Measurements from ENCODE around the gene RAB7A. TPM values are rescaled to one million over a fixed set of nuclear protein-coding genes. Genes with fewer than 3 reads are reported as not detected.

The RAB7A gene
- total RNA-seq, 1 donor from 2014 or later, result 51.2 TPM

GRCh38 chr3:128845119-128845777, 119.3 kb downstream of the RAB7A start:
- Mint-ChIP-seq H3K9me3 (no peaks in the 10 kb centered on the region), H3K36me3 (no peaks in the 10 kb centered on the region), H3K4me3 (peak overlapping the region; percentile 79), H3K27me3 (ENCODE audit: insufficient read depth, low read depth) (peaks cover 3% of the 10 kb centered on the region), H3K4me1 (peaks cover 17% of the 10 kb centered on the region), H3K27ac (peak overlapping the region; percentile 67)
- H3K9me3 ChIP-seq (ENCODE audit: low read depth), result no peaks in the 10 kb centered on the region
- H3K4me2 ChIP-seq, result peak overlapping the region; percentile 77
- DNase-seq (ENCODE audit: low spot score), result peak; percentile 47
- no peaks in the 10 kb centered on the region for H3K27me3 ChIP-seq
- no peak for TF ChIP-seq EZH2phosphoT487 (IDR thresholded peaks at IDR 0.05)
- TF ChIP-seq CTCF (IDR thresholded peaks at IDR 0.05), result peak; percentile 51
- no peak overlapping the region for H3K27ac ChIP-seq
- no peaks in the 10 kb centered on the region for H3K36me3 ChIP-seq
- no peaks in the 10 kb centered on the region for H3K79me2 ChIP-seq (ENCODE audit: low read depth)
- H2AFZ ChIP-seq (replicated peaks), result no peak overlapping the region
- H3K4me3 ChIP-seq, result peak overlapping the region; percentile 24
- no peaks in the 10 kb centered on the region for H4K20me1 ChIP-seq (ENCODE audit: low read depth)
- H3K9ac ChIP-seq, result no peak overlapping the region
- H3K4me1 ChIP-seq, result peaks cover 6% of the 10 kb centered on the region
- H3F3A ChIP-seq (ENCODE audit: low read depth), result no peaks in the 10 kb centered on the region

- H3K36me3 ChIP-seq, result no peaks in the 10 kb centered on the region
- H3K27ac ChIP-seq, result no peak overlapping the region
- DNase-seq (ENCODE audit: low spot score), result peak; percentile 78
- peak overlapping the region; percentile 77 for H3K4me2 ChIP-seq
- no peaks in the 10 kb centered on the region for H3K27me3 ChIP-seq
- H3K79me2 ChIP-seq (ENCODE audit: low read depth), result no peaks in the 10 kb centered on the region
- peaks cover 6% of the 10 kb centered on the region for H3K4me1 ChIP-seq
- peak overlapping the region; percentile 24 for H3K4me3 ChIP-seq
- no peak overlapping the region for H2AFZ ChIP-seq (replicated peaks)
- peak; percentile 50 for TF ChIP-seq CTCF (IDR thresholded peaks at IDR 0.05)
- TF ChIP-seq EZH2phosphoT487 (IDR thresholded peaks at IDR 0.05), result no peak
- no peak for TF ChIP-seq EZH2 (IDR thresholded peaks at IDR 0.05)
- H3K4me1 Mint-ChIP-seq, result peaks cover 17% of the 10 kb centered on the region
- no peaks in the 10 kb centered on the region for H3K9me3 Mint-ChIP-seq
- H3K9ac ChIP-seq, result no peak overlapping the region
- H3K4me3 Mint-ChIP-seq, result peak overlapping the region; percentile 79
- H3K9me3 ChIP-seq (ENCODE audit: low read depth), result no peaks in the 10 kb centered on the region
- no peaks in the 10 kb centered on the region for H4K20me1 ChIP-seq (ENCODE audit: low read depth)
- H3K36me3 Mint-ChIP-seq, result no peaks in the 10 kb centered on the region
- H3F3A ChIP-seq (ENCODE audit: low read depth), result no peaks in the 10 kb centered on the region
- H3K27ac Mint-ChIP-seq, result no peak overlapping the region
- peaks cover 3% of the 10 kb centered on the region for H3K27me3 Mint-ChIP-seq (ENCODE audit: insufficient read depth, low read depth)
These were observed 119.9 kb downstream of the RAB7A start for GRCh38 chr3:128845778-128846485.

GRCh38 chr3:128846486-128846891, 120.5 kb downstream of the RAB7A start:
- no peak for DNase-seq (ENCODE audit: low spot score)
- Mint-ChIP-seq H3K4me3 (peak overlapping the region; percentile 23), H3K27me3 (ENCODE audit: insufficient read depth, low read depth) (peaks cover 3% of the 10 kb centered on the region), H3K4me1 (peaks cover 17% of the 10 kb centered on the region), H3K9me3 (no peaks in the 10 kb centered on the region), H3K27ac (no peak overlapping the region), H3K36me3 (no peaks in the 10 kb centered on the region)
- no peaks in the 10 kb centered on the region for H3F3A ChIP-seq (ENCODE audit: low read depth)
- H3K4me2 ChIP-seq, result peak overlapping the region; percentile 77
- peaks cover 6% of the 10 kb centered on the region for H3K4me1 ChIP-seq
- no peak overlapping the region for H3K27ac ChIP-seq
- no peak overlapping the region for H2AFZ ChIP-seq (replicated peaks)
- no peak for TF ChIP-seq EZH2phosphoT487 (IDR thresholded peaks at IDR 0.05)
- no peak for TF ChIP-seq CTCF (IDR thresholded peaks at IDR 0.05)
- no peak for TF ChIP-seq EZH2 (IDR thresholded peaks at IDR 0.05)
- H3K27me3 ChIP-seq, result no peaks in the 10 kb centered on the region
- H4K20me1 ChIP-seq (ENCODE audit: low read depth), result no peaks in the 10 kb centered on the region
- no peak overlapping the region for H3K4me3 ChIP-seq
- no peaks in the 10 kb centered on the region for H3K9me3 ChIP-seq (ENCODE audit: low read depth)
- no peaks in the 10 kb centered on the region for H3K36me3 ChIP-seq
- H3K79me2 ChIP-seq (ENCODE audit: low read depth), result no peaks in the 10 kb centered on the region
- H3K9ac ChIP-seq, result no peak overlapping the region
